Activated CD4-positive, alpha-beta T cell treated with anti-CD3 and anti-CD28 coated beads, Interleukin-2, amount 10 ng/mL, durations not matched to agents 24 days and 14 days (primary cell): ENCODE measurements around the gene ITGA7. TPM values are rescaled to one million over a fixed set of nuclear protein-coding genes. Genes with fewer than 3 reads are reported as not detected.

ENCODE experiments used
- DNase-seq: peaks from one replicate; pipeline ENCODE4 v3.0.0; 2022
- H3K27ac Mint-ChIP-seq: one replicate; pipeline ENCODE4 v1.8.0; 2022; ENCODE audit warnings: mild to moderate bottlenecking, mixed read lengths
- H3K27me3 Mint-ChIP-seq: one replicate; pipeline ENCODE4 v1.8.0; 2022; ENCODE audit warnings: mixed read lengths
- H3K36me3 Mint-ChIP-seq: one replicate; pipeline ENCODE4 v1.8.0; 2022; ENCODE audit warnings: low read depth, mild to moderate bottlenecking, mixed read lengths
- H3K4me1 Mint-ChIP-seq: one replicate; pipeline ENCODE4 v1.8.0; 2021; ENCODE audit warnings: mixed read lengths
- H3K4me3 Mint-ChIP-seq: one replicate; pipeline ENCODE4 v1.8.0; 2022; ENCODE audit warnings: mild to moderate bottlenecking, moderate library complexity, mixed read lengths
- H3K9me3 Mint-ChIP-seq: one replicate; pipeline ENCODE4 v1.8.0; 2021; ENCODE audit warnings: mixed read lengths
- intact Hi-C: fragments of 100-400 bp; cut with micrococcal nuclease; formaldehyde crosslinking; loops from one replicate; pipeline ENCODE4 v1.15.1; 2023
- total RNA-seq: library from RNA; stranded (reverse); gene quantifications from 2 replicates; pipeline ENCODE4 v1.2.3, GENCODE V29; 2022

ITGA7 gene, protein sequence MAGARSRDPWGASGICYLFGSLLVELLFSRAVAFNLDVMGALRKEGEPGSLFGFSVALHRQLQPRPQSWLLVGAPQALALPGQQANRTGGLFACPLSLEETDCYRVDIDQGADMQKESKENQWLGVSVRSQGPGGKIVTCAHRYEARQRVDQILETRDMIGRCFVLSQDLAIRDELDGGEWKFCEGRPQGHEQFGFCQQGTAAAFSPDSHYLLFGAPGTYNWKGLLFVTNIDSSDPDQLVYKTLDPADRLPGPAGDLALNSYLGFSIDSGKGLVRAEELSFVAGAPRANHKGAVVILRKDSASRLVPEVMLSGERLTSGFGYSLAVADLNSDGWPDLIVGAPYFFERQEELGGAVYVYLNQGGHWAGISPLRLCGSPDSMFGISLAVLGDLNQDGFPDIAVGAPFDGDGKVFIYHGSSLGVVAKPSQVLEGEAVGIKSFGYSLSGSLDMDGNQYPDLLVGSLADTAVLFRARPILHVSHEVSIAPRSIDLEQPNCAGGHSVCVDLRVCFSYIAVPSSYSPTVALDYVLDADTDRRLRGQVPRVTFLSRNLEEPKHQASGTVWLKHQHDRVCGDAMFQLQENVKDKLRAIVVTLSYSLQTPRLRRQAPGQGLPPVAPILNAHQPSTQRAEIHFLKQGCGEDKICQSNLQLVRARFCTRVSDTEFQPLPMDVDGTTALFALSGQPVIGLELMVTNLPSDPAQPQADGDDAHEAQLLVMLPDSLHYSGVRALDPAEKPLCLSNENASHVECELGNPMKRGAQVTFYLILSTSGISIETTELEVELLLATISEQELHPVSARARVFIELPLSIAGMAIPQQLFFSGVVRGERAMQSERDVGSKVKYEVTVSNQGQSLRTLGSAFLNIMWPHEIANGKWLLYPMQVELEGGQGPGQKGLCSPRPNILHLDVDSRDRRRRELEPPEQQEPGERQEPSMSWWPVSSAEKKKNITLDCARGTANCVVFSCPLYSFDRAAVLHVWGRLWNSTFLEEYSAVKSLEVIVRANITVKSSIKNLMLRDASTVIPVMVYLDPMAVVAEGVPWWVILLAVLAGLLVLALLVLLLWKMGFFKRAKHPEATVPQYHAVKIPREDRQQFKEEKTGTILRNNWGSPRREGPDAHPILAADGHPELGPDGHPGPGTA
- 0.65 and 1.5 TPM in 2 replicates for total RNA-seq

DNA sequence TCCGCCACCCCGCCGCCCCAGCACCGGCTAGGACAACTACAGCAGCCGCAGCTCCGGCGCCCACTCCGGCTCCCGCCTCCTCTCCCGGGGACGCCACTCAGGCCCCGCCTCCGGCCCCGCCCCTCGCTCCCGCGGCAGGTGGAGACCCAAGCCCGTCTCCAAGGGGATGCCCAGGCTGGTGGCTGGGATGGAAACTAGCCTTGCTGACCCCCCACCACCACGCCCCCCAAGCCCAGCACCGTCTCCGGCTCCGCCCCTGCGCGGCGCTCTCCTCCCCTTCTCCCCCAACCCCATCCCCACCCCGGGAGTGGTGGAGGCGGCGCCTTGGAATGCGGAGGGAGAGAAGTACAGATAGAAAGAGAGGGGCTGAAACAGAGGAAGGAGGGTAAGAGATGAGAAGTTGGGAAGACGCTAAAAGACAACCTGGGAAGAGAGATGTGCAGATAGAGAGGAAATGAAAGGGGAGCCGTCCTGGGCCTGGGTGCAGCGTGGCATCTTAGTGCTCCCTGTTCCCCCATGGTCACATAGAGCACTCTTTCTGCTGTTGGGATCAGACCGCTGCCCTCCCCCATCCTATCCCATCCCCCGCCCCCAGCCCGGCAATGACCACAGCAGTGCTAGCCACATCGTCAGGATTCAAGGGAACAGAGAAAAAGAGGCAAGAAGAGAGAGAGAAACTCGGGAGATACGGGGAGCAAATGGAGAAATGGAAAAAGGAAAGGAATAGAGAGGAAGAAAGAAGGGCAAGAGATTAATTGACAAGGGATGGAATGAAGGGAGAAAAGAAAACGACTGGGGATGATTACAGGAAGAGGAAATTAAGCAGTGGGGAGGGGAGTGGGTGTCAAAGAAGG lies at the start of gene ITGA7:
Gene ITGA7, minus strand, starts transcription at position 64 of the 854 bp plus-strand sequence. CDS start 222 bp downstream, outside the sequence.
- peaks cover 13% of the 10 kb centered on the region for H3K4me1 Mint-ChIP-seq
- no peaks in the 10 kb centered on the region for H3K9me3 Mint-ChIP-seq
- DNase-seq: peak; percentile 91
- peak within 1 kb of the TSS; percentile 81 for H3K4me3 Mint-ChIP-seq
- intact Hi-C loops: loop anchor here (1.0 kb wide), 1 partner anchor 8 kb away; the partner anchor contains the start of gene BLOC1S1
- no peak within 1 kb of the TSS for H3K27ac Mint-ChIP-seq
- no peaks in the 10 kb centered on the region for H3K36me3 Mint-ChIP-seq
- H3K27me3 Mint-ChIP-seq: peaks cover 65% of the 10 kb centered on the region

DNA sequence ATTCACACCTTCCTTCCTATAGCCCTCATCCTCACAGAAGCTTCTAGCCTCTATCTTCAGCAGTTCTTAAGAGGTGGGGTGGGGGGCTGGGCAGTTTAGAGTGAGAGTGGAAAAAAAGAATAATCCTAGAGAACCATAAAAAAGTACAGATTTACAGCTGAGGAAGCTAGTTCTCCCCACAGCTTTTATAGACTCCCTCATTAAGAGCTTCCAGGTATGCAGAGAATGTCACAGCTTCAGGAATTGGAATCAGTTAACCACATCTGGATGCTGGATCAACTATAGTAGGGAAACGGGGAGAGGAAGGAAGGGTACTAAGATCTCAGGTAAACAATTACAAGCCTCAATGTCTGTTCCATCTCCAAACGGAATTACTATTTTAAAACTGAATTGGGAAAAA lies 47.5 kb upstream of the ITGA7 start:
- peaks cover 66% of the 10 kb centered on the region for H3K36me3 Mint-ChIP-seq

DNA sequence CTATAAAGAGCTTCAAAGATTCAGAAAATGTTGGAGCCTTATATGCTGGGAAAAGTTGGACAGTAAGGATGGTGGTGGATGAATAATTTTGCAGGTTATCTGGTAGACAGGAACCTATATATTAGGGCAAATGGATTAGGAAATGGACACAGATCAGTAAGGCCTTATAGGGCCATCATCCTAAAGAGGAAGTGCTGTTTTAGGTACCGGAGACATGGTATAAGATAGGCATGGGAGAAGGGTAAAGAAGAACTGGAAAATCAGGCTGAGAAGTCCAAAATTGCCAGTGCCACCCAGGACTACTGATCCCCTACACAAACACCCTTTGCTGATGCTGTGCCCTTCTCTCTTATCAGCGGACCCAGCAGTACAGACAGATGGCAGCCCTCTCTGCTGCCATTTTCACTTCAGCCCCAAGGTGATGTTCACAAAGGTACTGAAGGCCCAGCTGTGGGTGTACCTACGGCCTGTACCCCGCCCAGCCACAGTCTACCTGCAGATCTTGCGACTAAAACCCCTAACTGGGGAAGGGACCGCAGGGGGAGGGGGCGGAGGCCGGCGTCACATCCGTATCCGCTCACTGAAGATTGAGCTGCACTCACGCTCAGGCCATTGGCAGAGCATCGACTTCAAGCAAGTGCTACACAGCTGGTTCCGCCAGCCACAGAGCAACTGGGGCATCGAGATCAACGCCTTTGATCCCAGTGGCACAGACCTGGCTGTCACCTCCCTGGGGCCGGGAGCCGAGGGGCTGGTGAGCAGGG lies 40.7 kb upstream of the ITGA7 start:
- intact Hi-C loops: no loop called here
- H3K36me3 Mint-ChIP-seq: peaks cover 36% of the 10 kb centered on the region
- peaks cover 21% of the 10 kb centered on the region for H3K4me1 Mint-ChIP-seq
- H3K4me3 Mint-ChIP-seq: no peak overlapping the region
- no peaks in the 10 kb centered on the region for H3K27me3 Mint-ChIP-seq
- DNase-seq: no peak
- H3K9me3 Mint-ChIP-seq: no peaks in the 10 kb centered on the region
- no peak overlapping the region for H3K27ac Mint-ChIP-seq

More for the DNA sequence above, 47.5 kb upstream of the ITGA7 start:
- DNase-seq: no peak
- intact Hi-C loops: no loop called here
- peak overlapping the region; percentile 49 for H3K27ac Mint-ChIP-seq
- no peaks in the 10 kb centered on the region for H3K9me3 Mint-ChIP-seq
- H3K4me3 Mint-ChIP-seq: no peak overlapping the region
- H3K4me1 Mint-ChIP-seq: peaks cover 3% of the 10 kb centered on the region
- H3K27me3 Mint-ChIP-seq: no peaks in the 10 kb centered on the region

DNA sequence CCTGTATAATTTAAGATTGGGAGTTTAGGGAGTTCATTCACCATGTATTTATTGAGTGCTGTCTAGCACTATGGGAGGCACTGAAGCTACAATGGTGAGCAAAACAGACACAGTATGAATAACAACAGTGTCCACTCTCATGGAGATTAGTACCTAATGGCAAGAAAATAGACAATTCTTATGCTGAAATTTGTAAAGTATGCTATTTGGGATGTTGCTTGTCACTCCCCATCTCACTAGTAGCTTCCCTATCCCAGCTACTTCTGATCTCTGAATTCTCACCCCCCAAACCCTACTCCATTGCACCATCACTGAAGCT lies 39.2 kb upstream of the ITGA7 start:
- peaks cover 28% of the 10 kb centered on the region for H3K36me3 Mint-ChIP-seq
- peaks cover 4% of the 10 kb centered on the region for H3K27me3 Mint-ChIP-seq
- intact Hi-C loops: no loop called here
- H3K4me1 Mint-ChIP-seq: peaks cover 30% of the 10 kb centered on the region
- H3K4me3 Mint-ChIP-seq: no peak overlapping the region
- no peak for DNase-seq
- no peaks in the 10 kb centered on the region for H3K9me3 Mint-ChIP-seq
- no peak overlapping the region for H3K27ac Mint-ChIP-seq

DNA sequence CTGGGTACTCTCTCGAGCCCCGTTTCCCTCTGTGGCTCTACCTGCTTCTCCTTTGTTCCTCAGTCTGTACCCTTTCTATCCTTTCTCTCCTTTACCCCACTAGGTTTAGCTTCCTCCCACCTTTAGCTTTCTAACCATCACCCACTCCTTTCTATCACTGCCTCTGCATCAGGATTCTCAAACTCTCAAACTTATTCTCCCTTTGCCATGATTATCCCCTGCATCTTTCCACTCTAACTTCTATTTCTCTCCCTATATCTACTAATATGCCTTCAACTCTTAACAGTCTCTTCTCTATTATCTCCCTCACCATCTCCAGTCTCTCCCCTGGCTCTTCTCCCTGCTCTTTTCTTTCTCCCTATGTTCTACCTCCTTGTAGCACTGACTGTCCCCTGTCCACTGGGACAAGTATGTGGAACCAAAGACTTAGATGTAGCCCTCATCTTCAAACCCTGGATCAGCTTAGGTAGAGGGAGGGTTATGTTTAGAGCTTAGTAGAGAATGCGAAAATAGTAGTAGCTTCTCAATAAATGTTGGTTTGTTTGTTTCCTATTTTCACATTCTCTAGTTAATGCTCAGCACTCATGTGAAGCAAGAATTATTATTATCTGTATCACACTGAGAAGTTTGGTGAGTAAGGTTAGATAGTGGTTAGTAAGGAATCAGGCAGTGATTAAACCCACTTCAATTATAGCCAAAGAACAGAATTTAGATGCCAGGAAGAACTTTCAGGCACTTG lies 38.6 kb upstream of the ITGA7 start:
- Mint-ChIP-seq H3K36me3 (peaks cover 27% of the 10 kb centered on the region), H3K27me3 (peaks cover 4% of the 10 kb centered on the region), H3K4me3 (peak overlapping the region; percentile 36), H3K9me3 (no peaks in the 10 kb centered on the region), H3K4me1 (peaks cover 32% of the 10 kb centered on the region), H3K27ac (peak overlapping the region; percentile 26)
- DNase-seq: no peak
- intact Hi-C loops: no loop called here

DNA sequence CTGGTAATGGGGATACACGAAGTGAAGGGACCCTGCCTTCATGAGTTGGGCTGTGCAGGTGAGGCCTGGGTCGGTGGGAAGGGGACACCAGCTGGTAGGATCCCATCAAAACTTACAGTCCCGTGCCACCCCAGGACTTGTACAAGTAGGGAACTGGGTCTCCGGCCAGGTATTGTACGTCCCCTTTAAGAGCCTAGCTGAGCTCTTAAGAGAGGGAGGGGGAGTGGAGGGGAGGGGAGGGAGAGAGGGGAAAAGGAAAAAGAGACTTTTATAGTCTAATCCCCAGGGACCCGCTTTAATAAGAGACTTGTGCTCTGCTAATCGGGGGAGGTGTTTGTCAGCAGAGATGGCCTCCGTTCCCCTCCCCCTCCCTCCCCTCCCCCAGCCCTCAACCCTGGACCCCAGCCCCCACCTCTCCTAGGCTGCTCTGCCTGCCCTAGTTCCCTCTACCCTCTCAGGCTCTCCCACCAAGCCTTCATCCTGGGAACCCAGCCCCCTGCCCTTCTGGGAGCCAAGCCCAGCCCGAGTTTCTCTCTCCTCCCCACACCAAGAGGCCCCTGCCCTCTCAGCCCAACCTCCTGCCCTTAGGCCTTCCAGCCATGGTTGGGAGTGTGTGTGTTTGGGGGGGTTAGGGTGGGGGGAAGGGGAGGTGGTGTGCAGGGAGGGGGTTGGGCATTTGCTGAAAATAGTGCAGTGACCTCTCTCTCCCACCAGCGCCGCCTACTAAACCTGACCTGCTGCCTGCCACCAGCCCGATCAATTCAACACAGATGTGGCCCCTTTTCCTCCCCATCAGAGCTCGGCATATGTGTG lies 37.9 kb upstream of the ITGA7 start:
- H3K4me1 Mint-ChIP-seq: peaks cover 34% of the 10 kb centered on the region
- H3K27me3 Mint-ChIP-seq: peaks cover 4% of the 10 kb centered on the region
- H3K27ac Mint-ChIP-seq: peak overlapping the region; percentile 26
- peak overlapping the region; percentile 93 for H3K4me3 Mint-ChIP-seq
- no peaks in the 10 kb centered on the region for H3K9me3 Mint-ChIP-seq
- intact Hi-C loops: no loop called here
- DNase-seq: no peak
- H3K36me3 Mint-ChIP-seq: peaks cover 20% of the 10 kb centered on the region

DNA sequence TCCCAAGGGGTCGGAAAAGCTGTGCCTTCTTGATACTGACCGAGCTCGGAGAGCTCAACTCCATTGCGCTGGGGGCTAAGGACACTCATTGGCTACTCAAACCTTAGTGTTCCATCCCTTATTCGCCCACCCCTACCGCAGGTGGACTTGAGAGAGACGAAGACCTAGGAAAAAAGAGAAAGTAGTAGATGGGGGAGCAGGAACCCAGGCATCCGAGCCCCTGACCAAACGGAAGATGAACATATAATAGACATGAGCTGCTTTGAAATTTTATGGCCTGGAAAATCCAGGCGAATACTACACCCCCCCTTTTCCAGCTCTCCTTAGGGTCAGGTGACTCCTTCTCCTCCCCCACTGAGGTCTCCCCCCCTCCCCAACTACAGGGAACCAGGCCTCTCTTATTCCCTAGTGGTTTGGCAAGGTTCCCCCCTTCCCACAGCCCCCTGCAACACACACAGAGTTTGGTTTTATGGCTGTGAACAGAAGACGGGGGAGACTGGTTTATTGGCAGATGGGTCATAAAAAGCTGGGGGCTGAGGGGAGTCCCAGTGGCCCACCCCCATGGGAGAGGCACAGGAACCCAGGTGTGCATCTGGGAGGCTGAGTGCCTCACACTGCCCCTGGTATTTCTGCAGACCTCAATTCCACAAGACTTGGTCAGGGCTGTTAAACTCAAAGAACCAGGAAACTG lies 36.8 kb upstream of the ITGA7 start:
- peaks cover 4% of the 10 kb centered on the region for H3K27me3 Mint-ChIP-seq
- H3K4me1 Mint-ChIP-seq: peaks cover 34% of the 10 kb centered on the region
- H3K9me3 Mint-ChIP-seq: no peaks in the 10 kb centered on the region
- H3K36me3 Mint-ChIP-seq: peaks cover 15% of the 10 kb centered on the region
- DNase-seq: no peak
- peak overlapping the region; percentile 93 for H3K4me3 Mint-ChIP-seq
- H3K27ac Mint-ChIP-seq: no peak overlapping the region
- intact Hi-C loops: loop anchor here (5.0 kb wide), 1 partner anchor 358 kb away; the partner anchor contains the start of gene PA2G4

DNA sequence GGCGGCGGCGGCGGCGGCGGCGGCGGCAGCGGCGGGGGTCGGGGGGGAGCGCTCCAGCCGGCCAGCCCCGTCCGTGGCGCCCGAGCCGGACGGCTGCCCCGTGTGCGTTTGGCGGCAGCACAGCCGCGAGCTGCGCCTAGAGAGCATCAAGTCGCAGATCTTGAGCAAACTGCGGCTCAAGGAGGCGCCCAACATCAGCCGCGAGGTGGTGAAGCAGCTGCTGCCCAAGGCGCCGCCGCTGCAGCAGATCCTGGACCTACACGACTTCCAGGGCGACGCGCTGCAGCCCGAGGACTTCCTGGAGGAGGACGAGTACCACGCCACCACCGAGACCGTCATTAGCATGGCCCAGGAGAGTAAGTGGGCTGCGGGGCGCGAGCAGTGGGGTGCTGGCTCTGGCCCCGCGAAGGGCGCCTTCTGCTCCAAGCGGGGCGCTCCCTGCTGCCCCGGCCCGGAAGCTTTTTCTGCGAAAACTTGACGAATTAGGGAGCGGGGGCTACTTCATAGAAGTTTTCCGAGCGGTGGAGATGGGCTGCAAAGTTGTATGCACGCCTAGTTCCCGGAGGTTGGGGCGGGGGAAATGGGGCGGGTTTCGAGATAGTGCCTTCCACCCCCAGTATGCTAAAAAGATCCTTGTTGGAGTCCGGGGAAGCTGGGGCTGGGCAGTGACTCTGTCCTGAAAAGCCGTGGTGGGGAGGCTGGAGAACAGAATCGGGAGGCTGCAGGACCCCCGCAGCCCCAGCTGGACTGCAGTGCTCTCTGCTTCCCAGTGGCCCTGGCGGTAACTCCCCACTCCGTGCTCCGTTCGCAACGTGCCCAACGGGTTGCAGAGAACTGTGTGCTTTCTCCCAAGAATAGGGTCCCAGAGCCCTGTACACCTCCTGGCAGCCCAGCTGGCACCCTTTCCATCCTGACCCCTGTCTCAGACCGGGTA lies 36.0 kb upstream of the ITGA7 start:
- Mint-ChIP-seq H3K4me3 (peak overlapping the region; percentile 93), H3K27ac (peak overlapping the region; percentile 71), H3K9me3 (no peaks in the 10 kb centered on the region), H3K27me3 (peaks cover 4% of the 10 kb centered on the region), H3K36me3 (peaks cover 7% of the 10 kb centered on the region), H3K4me1 (peaks cover 37% of the 10 kb centered on the region)
- DNase-seq: peak; percentile 84
- intact Hi-C loops: loop anchor here (5.0 kb wide), 1 partner anchor 359 kb away; the partner anchor contains the start of gene PA2G4

DNA sequence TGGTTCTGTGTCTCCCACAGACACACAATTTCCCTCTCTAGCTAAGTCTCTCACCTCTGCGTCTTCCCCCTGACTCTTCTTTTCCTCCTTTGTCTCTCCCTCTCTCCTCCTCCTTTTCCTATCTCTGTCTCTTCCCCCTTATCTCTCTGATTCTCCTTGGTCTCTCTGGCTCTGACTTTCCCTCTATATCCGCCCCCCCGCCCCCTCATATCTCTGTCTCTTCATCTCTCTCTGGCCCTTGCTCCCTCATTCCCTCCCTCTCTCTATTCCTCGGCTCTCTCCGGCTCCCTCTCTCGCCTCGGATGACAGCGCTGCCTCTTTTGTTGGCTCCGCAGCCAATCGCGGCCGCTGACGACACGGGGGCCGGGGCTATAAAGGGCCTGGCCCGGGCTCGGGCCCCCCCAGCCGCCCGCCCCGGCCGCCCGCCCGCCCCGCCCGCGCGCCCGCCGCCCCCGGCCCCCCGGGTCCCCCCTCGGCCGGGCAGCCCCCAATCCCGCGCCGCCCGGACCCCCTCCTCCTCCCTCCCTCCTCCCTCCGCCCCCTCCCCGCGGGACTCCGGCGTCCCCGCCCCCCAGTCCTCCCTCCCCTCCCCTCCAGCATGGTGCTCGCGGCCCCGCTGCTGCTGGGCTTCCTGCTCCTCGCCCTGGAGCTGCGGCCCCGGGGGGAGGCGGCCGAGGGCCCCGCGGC lies 35.2 kb upstream of the ITGA7 start, which contains the start of gene GDF11:
Gene GDF11, plus strand, starts transcription at position 404 of the 687 bp plus-strand sequence. Its CDS starts 195 bp downstream, at position 599.
- DNase-seq: peak; percentile 94
- Mint-ChIP-seq H3K4me3 (peak within 1 kb of the TSS; percentile 98), H3K36me3 (peaks cover 3% of the 10 kb centered on the region), H3K27ac (peak within 1 kb of the TSS; percentile 90), H3K9me3 (no peaks in the 10 kb centered on the region), H3K4me1 (peaks cover 41% of the 10 kb centered on the region), H3K27me3 (peaks cover 4% of the 10 kb centered on the region)
- intact Hi-C loops: loop anchor here (5.0 kb wide), 1 partner anchor 359 kb away; the partner anchor contains the start of gene PA2G4
